HepG2 (cell line): ENCODE data around the gene ZBTB18. TPM values are rescaled to one million over a fixed set of nuclear protein-coding genes. Genes with fewer than 3 reads are reported as not detected.

Experiments used
- ATAC-seq: fragments of 200-7000 bp; cut with Tn5 transposase; 3 replicates; pipeline ENCODE4 v1.9.1; 2020; ENCODE audit warnings: mild to moderate bottlenecking, moderate library complexity
- Bru-seq: library from RNA; stranded (reverse); fragments of 400-500 nt; gene quantifications from one replicate; lab custom pipeline; 2021; lab: Mats Ljungman, UMichigan
- BruChase-seq, 2 experiments: library from RNA; stranded (reverse); fragments of 400-500 nt; gene quantifications; one replicate each; lab custom pipeline; 2021; lab: Mats Ljungman, UMichigan
- BruUV-seq: library from RNA; stranded (reverse); fragments of 400-500 nt; replicated peaks from 2 replicates; lab custom pipeline; 2021; lab: Mats Ljungman, UMichigan
- CTCF ChIA-PET: fragments of 300-600 bp; formaldehyde crosslinking; extraction: SDS; loops from one replicate; lab custom pipeline; 2021; ENCODE audit warnings: low total read pairs, inconsistent platforms, low intra/inter-chr PET ratio; lab: Yijun Ruan, JAX
- POLR2A ChIA-PET: fragments of 350-600 bp; sonication (Branson Sonifier 250); formaldehyde crosslinking; loops from one replicate; lab custom pipeline; 2020; ENCODE audit warnings: antibody characterized with exemption, inconsistent platforms; lab: Yijun Ruan, JAX
- DNase-seq: peaks from one replicate; pipeline ENCODE4 v3.0.0-alpha.2; 2015; ENCODE audit warnings: low spot score
- FAIRE-seq: peaks from 3 replicates; lab custom pipeline; 2011; peaks lifted over from hg19 to GRCh38; lab: Jason Lieb, UNC
- H2AFZ ChIP-seq: one replicate; pipeline ENCODE4 v1.6.1; 2011; ENCODE audit warnings: low read length, inconsistent platforms
- H3K27ac ChIP-seq: fragments of 300-600 bp; 3 replicates; pipeline ENCODE4 v1.8.0; 2011; ENCODE audit warnings: mixed run types, mild to moderate bottlenecking, mixed read lengths, low read length, inconsistent platforms; ENCODE audit not compliant: insufficient read depth; ENCODE audit errors: extremely low read length
- H3K27me3 ChIP-seq, 2 experiments: fragments of 200-600 bp in 1 of 2; 2 replicates in 1 of 2; 3 replicates in 1 of 2; pipeline versions ENCODE4 v1.6.0 to v1.8.0; 2011; ENCODE audit warnings: low read length in 2 of 2, mild to moderate bottlenecking in 2 of 2, moderate library complexity in 2 of 2, inconsistent platforms in 1 of 2; ENCODE audit not compliant: insufficient read depth in 2 of 2, control insufficient read depth in 1 of 2
- H3K36me3 ChIP-seq, 2 experiments: fragments of 200-600 bp in 1 of 2; replicated peaks in 1 of 2; 2 replicates in 1 of 2; 3 replicates in 1 of 2; pipeline versions ENCODE4 v1.5.1 to v1.8.0; 2011; ENCODE audit warnings: low read length in 2 of 2, inconsistent platforms in 1 of 2; ENCODE audit not compliant: insufficient read depth in 2 of 2, control insufficient read depth in 1 of 2
- H3K4me1 ChIP-seq: 2 replicates; pipeline ENCODE4 v1.5.1; 2012; ENCODE audit warnings: low read length, inconsistent platforms; ENCODE audit not compliant: insufficient read depth
- H3K4me2 ChIP-seq: 2 replicates; pipeline ENCODE4 v1.6.0; 2011; ENCODE audit warnings: low read depth, low read length, inconsistent platforms
- H3K4me3 ChIP-seq, 3 experiments: fragments of 200-600 bp in 1 of 3; sonication (generic), shearing (Covaris generic) in 1 of 3; replicated peaks in 1 of 3; 2 replicates each; pipeline ENCODE4 v1.5.1; 2011 to 2016; ENCODE audit warnings: low read length in 3 of 3, inconsistent platforms in 2 of 3, low read depth in 2 of 3, mild to moderate bottlenecking in 2 of 3, control low read depth in 1 of 3, mixed read lengths in 1 of 3; ENCODE audit not compliant: insufficient read depth in 1 of 3
- H3K79me2 ChIP-seq: one replicate; pipeline ENCODE4 v1.6.1; 2011; ENCODE audit warnings: low read length, inconsistent platforms; ENCODE audit not compliant: insufficient read depth
- H3K9ac ChIP-seq: 2 replicates; pipeline ENCODE4 v1.6.0; 2011; ENCODE audit warnings: mild to moderate bottlenecking, low read depth, low read length, inconsistent platforms; ENCODE audit not compliant: insufficient read depth
- H3K9me3 ChIP-seq: 2 replicates; pipeline ENCODE4 v1.5.1; 2012; ENCODE audit warnings: mild to moderate bottlenecking, low read length
- H4K20me1 ChIP-seq: 2 replicates; pipeline ENCODE4 v1.6.0; 2011; ENCODE audit warnings: inconsistent platforms, mild to moderate bottlenecking, low read length, moderate library complexity; ENCODE audit not compliant: insufficient read depth
- KAT8 ChIP-seq: IDR thresholded peaks from 2 replicates; pipeline ENCODE4 v1.6.1; 2016; ENCODE audit warnings: missing genetic modification reagents, missing compliant biosample characterization
- POLR2AphosphoS2 ChIP-seq: IDR thresholded peaks from 2 replicates; pipeline ENCODE4 v1.6.1; 2011; ENCODE audit warnings: low read depth, low read length, improper control_type of control experiment
- REPIN1 ChIP-seq: sonication (generic); formaldehyde crosslinking; IDR thresholded peaks from 2 replicates; pipeline ENCODE4 v1.8.0; 2022; ENCODE audit warnings: missing genetic modification reagents, low read depth, mild to moderate bottlenecking, borderline replicate concordance
- TGIF2 ChIP-seq: IDR thresholded peaks from 2 replicates; pipeline ENCODE4 v1.6.1; 2016; ENCODE audit warnings: control low read depth, missing compliant biosample characterization
- ZFP36L1 ChIP-seq: sonication (generic); formaldehyde crosslinking; IDR thresholded peaks from 2 replicates; pipeline ENCODE4 v1.8.0; 2022; ENCODE audit warnings: mild to moderate bottlenecking, missing genetic modification reagents, moderate library complexity
- ZNF33A ChIP-seq: sonication (generic); formaldehyde crosslinking; IDR thresholded peaks from 2 replicates; pipeline ENCODE4 v1.5.1; 2020; ENCODE audit warnings: missing genetic modification reagents, mild to moderate bottlenecking, moderate library complexity, borderline replicate concordance
- WGBS: methylation state at CpG from one replicate; pipeline ENCODE4 v1.1.6; 2017; ENCODE audit warnings: low lambda C conversion rate; 5-methylcytosine and 5-hydroxymethylcytosine counted together
- in situ Hi-C: cut with HindIII; loops from 2 replicates; pipeline ENCODE4 v1.10.0; 2017; ENCODE audit warnings: low pct_unique_long_range_greater_than_20kb; ENCODE audit not compliant: extremely low pct_ligation_motif_present
- intact Hi-C: fragments of 100-400 bp; cut with micrococcal nuclease; formaldehyde crosslinking; loops from one replicate; pipeline ENCODE4 v1.10.0; 2022; ENCODE audit not compliant: unreplicated experiment
- long read RNA-seq, 2 experiments: library from RNA in 1 of 2; library from polyadenylated mRNA in 1 of 2; stranded (forward) in 1 of 2; unstranded in 1 of 2; transcript quantifications; one replicate each; pipeline ENCODE4 v2.0.0, GENCODE V29; 2019 to 2022
- polyA minus RNA-seq, 3 experiments: library from RNA; depleted of rRNA, polyadenylated mRNA; stranded (reverse); fragments of >200 nt; gene quantifications; 2 replicates each; pipeline ENCODE4 v1.2.3, GENCODE V29; 2011; ENCODE audit warnings: low replicate concordance in 1 of 3
- polyA plus RNA-seq, 8 experiments: library from polyadenylated mRNA; depleted of rRNA in 3 of 8; stranded (reverse) in 7 of 8; unstranded in 1 of 8; fragments of >200 nt; fragmentation: Illumina TruSeq in 4 of 8; extraction: Trizol in 4 of 8; gene quantifications; 2 replicates each; pipeline versions ENCODE4 v1.2.1 to v1.2.3, GENCODE V29; 2011 to 2016; ENCODE audit warnings: low read depth in 4 of 8, missing spikeins in 1 of 8, mixed read lengths in 1 of 8; ENCODE audit not compliant: insufficient read depth in 1 of 8
- total RNA-seq, 5 experiments: library from RNA; depleted of rRNA; stranded (reverse); fragments of >200 nt; fragmentation: Illumina TruSeq; extraction: Trizol; gene quantifications; 2 replicates each; pipeline ENCODE4 v1.2.3, GENCODE V29; 2016; ENCODE audit warnings: low read depth in 1 of 5
- TF ChIP-seq, protein P1 (sequence below): sonication (generic); formaldehyde crosslinking; IDR thresholded peaks from 2 replicates; pipeline ENCODE4 v1.4.0; 2020; ENCODE audit warnings: missing genetic modification reagents
- TF ChIP-seq, protein P2 (sequence below): sonication (generic); formaldehyde crosslinking; IDR thresholded peaks from 2 replicates; pipeline ENCODE4 v1.4.0; 2020; ENCODE audit warnings: mild to moderate bottlenecking, missing genetic modification reagents
- TF ChIP-seq, protein P3 (sequence below): sonication (generic); formaldehyde crosslinking; IDR thresholded peaks from 2 replicates; pipeline ENCODE4 v1.4.0; 2020; ENCODE audit warnings: missing genetic modification reagents

Gene ZBTB18
- total RNA-seq (2016; rRNA removed; fragmentation: Illumina TruSeq; extraction: Trizol) (3.1 TPM in 2 replicates), polyA plus RNA-seq (2011; rRNA removed) (4.3 and 4.4 TPM in 2 replicates), polyA minus RNA-seq (2011; rRNA and poly(A)+ RNA removed; ENCODE audit: low replicate concordance) (2.7 and 7.5 TPM in 2 replicates), Bru-seq, nascent RNA (percentile 71 among the genes with signal in this experiment), BruChase-seq, experiment 1, labeled RNA remaining after a 6-hour chase (percentile 80 among the genes with signal in this experiment), BruChase-seq, experiment 2, labeled RNA remaining after a 2-hour chase (percentile 84 among the genes with signal in this experiment)
- 0.44 and 0.51 TPM in 2 replicates for total RNA-seq (2016; cell fraction: cytosol; rRNA removed; fragmentation: Illumina TruSeq; extraction: Trizol; ENCODE audit: low read depth)
- 2.8 and 3.3 TPM in 2 replicates for total RNA-seq (2016; cell fraction: insoluble cytoplasmic fraction; rRNA removed; fragmentation: Illumina TruSeq; extraction: Trizol)
- 2.2 and 2.5 TPM in 2 replicates for total RNA-seq (2016; cell fraction: membrane; rRNA removed; fragmentation: Illumina TruSeq; extraction: Trizol)
- 2.1 and 2.7 TPM in 2 replicates for total RNA-seq (2016; cell fraction: nucleus; rRNA removed; fragmentation: Illumina TruSeq; extraction: Trizol)
- 2.7 TPM in 2 replicates for polyA plus RNA-seq (2011; cell fraction: cytosol; rRNA removed)
- polyA plus RNA-seq (2011; cell fraction: nucleus; rRNA removed) = 8.0 and 9.0 TPM in 2 replicates
- polyA plus RNA-seq (2012) = 3.9 and 4.1 TPM in 2 replicates
- 0.16 and 0.23 TPM in 2 replicates for polyA plus RNA-seq (2016; cell fraction: cytosol; fragmentation: Illumina TruSeq; extraction: Trizol; ENCODE audit: low read depth)
- 2.4 and 3.0 TPM in 2 replicates for polyA plus RNA-seq (2016; cell fraction: insoluble cytoplasmic fraction; fragmentation: Illumina TruSeq; extraction: Trizol; ENCODE audit: low read depth)
- polyA plus RNA-seq (2016; cell fraction: membrane; fragmentation: Illumina TruSeq; extraction: Trizol; ENCODE audit: low read depth) = 1.1 and 1.4 TPM in 2 replicates
- polyA plus RNA-seq (2016; cell fraction: nucleus; fragmentation: Illumina TruSeq; extraction: Trizol; ENCODE audit: insufficient read depth, low read depth) = 6.3 and 6.5 TPM in 2 replicates
- 3.6 and 4.1 TPM in 2 replicates for polyA minus RNA-seq (2011; cell fraction: cytosol; rRNA and poly(A)+ RNA removed)
- polyA minus RNA-seq (2011; cell fraction: nucleus; rRNA and poly(A)+ RNA removed) = 4.1 and 4.2 TPM in 2 replicates
- long read RNA-seq, experiment 1 = 0 reads
- long read RNA-seq, experiment 2, partial matches to known transcripts = 0 of 7 reads
- long read RNA-seq, experiment 2, other reads (novel, unspliced or antisense) = 7 of 7 reads

DNA sequence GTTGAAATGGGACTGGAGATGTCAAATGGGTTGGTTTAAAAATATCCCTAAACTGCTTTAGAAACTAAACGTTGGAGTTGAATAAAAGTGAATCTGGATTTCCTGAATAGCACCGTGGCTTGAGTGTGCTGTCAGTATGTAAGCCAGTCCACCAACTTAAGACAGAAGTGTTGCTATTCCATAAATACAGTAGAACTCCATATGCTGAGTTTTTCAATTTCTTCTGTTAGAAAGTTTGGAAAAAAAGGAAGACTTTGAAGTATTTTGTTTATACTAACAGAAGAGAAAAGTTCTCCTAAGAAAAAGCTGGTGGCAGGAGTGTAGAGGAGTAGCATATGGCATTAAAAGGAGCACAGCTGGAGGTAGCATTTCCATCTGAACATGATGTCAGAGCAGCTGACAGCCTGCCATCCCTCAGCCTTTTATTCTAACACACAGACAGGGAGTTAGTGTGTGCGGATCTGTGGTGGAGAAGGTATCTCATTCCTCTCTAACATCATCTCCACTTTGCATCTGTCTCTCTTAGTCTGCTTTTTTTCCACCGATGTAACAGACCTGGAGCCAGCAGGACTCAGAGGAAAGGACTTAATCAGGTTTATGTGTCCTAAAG lies at the start of gene ZBTB18:
Gene ZBTB18, plus strand, starts transcription at position 449 of the 610 bp plus-strand sequence. Its CDS starts 149 bp downstream, at position 598.
- Histone ChIP-seq H3K79me2 (peaks cover 7% of the 10 kb centered on the region), H3K9ac (0 out of 2 replicates have a peak within 1 kb of the TSS, but pooled peaks have one; percentile 68), H3K4me2 (peak within 1 kb of the TSS; percentile 93), H3K27ac (no peak within 1 kb of the TSS), H3K36me3 (peaks cover 3 to 15% of the 10 kb centered on the region in 2 experiments; a peak in 3 of 5 replicates), H3K4me3 (peak within 1 kb of the TSS; percentile 79 to 81 (median 80); a peak in 5 of 6 replicates), H3K4me1 (peaks cover 32% of the 10 kb centered on the region), H3K9me3 (no peaks in the 10 kb centered on the region), H4K20me1 (no peaks in the 10 kb centered on the region), H3K27me3 (no peaks in the 10 kb centered on the region; a peak in 1 of 5 replicates), H2AFZ (no peak within 1 kb of the TSS)
- CTCF ChIA-PET = no interaction called here
- FAIRE-seq = no peak
- DNase-seq = no peak
- 67% methylated on average over 4 of the region's 4 CpGs for WGBS
- BruUV-seq = no TSS peak
- ATAC-seq = no peak
- intact Hi-C loops = loop anchor here (10.0 kb wide), 1 partner anchor 404 kb away; the partner anchor contains the start of gene ADSS2
- POLR2A ChIA-PET = no interaction called here
- in situ Hi-C loops = no loop called here
- TF ChIP-seq KAT8 (CRISPR knock-in tag) = no peak
- TF ChIP-seq POLR2AphosphoS2 = no peak
- TF ChIP-seq, protein P1, sequence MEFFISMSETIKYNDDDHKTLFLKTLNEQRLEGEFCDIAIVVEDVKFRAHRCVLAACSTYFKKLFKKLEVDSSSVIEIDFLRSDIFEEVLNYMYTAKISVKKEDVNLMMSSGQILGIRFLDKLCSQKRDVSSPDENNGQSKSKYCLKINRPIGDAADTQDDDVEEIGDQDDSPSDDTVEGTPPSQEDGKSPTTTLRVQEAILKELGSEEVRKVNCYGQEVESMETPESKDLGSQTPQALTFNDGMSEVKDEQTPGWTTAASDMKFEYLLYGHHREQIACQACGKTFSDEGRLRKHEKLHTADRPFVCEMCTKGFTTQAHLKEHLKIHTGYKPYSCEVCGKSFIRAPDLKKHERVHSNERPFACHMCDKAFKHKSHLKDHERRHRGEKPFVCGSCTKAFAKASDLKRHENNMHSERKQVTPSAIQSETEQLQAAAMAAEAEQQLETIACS (CRISPR knock-in tag) = no peak
- TF ChIP-seq REPIN1 (CRISPR knock-in tag) = no peak
- no peak for TF ChIP-seq ZFP36L1 (CRISPR knock-in tag)
- TF ChIP-seq, protein P2, sequence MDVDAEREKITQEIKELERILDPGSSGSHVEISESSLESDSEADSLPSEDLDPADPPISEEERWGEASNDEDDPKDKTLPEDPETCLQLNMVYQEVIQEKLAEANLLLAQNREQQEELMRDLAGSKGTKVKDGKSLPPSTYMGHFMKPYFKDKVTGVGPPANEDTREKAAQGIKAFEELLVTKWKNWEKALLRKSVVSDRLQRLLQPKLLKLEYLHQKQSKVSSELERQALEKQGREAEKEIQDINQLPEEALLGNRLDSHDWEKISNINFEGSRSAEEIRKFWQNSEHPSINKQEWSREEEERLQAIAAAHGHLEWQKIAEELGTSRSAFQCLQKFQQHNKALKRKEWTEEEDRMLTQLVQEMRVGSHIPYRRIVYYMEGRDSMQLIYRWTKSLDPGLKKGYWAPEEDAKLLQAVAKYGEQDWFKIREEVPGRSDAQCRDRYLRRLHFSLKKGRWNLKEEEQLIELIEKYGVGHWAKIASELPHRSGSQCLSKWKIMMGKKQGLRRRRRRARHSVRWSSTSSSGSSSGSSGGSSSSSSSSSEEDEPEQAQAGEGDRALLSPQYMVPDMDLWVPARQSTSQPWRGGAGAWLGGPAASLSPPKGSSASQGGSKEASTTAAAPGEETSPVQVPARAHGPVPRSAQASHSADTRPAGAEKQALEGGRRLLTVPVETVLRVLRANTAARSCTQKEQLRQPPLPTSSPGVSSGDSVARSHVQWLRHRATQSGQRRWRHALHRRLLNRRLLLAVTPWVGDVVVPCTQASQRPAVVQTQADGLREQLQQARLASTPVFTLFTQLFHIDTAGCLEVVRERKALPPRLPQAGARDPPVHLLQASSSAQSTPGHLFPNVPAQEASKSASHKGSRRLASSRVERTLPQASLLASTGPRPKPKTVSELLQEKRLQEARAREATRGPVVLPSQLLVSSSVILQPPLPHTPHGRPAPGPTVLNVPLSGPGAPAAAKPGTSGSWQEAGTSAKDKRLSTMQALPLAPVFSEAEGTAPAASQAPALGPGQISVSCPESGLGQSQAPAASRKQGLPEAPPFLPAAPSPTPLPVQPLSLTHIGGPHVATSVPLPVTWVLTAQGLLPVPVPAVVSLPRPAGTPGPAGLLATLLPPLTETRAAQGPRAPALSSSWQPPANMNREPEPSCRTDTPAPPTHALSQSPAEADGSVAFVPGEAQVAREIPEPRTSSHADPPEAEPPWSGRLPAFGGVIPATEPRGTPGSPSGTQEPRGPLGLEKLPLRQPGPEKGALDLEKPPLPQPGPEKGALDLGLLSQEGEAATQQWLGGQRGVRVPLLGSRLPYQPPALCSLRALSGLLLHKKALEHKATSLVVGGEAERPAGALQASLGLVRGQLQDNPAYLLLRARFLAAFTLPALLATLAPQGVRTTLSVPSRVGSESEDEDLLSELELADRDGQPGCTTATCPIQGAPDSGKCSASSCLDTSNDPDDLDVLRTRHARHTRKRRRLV = no peak
- no peak for TF ChIP-seq ZNF33A (CRISPR knock-in tag)
- TF ChIP-seq, protein P3, sequence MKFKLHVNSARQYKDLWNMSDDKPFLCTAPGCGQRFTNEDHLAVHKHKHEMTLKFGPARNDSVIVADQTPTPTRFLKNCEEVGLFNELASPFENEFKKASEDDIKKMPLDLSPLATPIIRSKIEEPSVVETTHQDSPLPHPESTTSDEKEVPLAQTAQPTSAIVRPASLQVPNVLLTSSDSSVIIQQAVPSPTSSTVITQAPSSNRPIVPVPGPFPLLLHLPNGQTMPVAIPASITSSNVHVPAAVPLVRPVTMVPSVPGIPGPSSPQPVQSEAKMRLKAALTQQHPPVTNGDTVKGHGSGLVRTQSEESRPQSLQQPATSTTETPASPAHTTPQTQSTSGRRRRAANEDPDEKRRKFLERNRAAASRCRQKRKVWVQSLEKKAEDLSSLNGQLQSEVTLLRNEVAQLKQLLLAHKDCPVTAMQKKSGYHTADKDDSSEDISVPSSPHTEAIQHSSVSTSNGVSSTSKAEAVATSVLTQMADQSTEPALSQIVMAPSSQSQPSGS = no peak
- no peak for TF ChIP-seq TGIF2 (CRISPR knock-in tag)
